Neutrophil (primary cell): ENCODE measurements around the gene PDE6G.
A peak's percentile ranks its signal among the peaks of the same experiment; 100 is the strongest.

Experiments
- H3K27ac ChIP-seq: fragments of 200-600 bp; sonication (generic); 2 replicates; pipeline ENCODE4 v1.5.1; 2016; ENCODE audit warnings: mild to moderate bottlenecking, moderate library complexity
- H3K27me3 ChIP-seq: fragments of 200-600 bp; sonication (generic); 2 replicates; pipeline ENCODE4 v1.6.0; 2016; ENCODE audit warnings: mild to moderate bottlenecking
- H3K36me3 ChIP-seq: fragments of 200-600 bp; sonication (generic); 2 replicates; pipeline ENCODE4 v1.5.1; 2017
- H3K4me1 ChIP-seq, 2 experiments: fragments of 200-600 bp in 1 of 2; sonication (generic) in 1 of 2; 1 replicate in 1 of 2; 2 replicates in 1 of 2; pipeline versions ENCODE4 v1.5.1 to v1.6.1; 2013 to 2016; ENCODE audit warnings: low read depth in 1 of 2, low read length in 1 of 2, mild to moderate bottlenecking in 1 of 2, moderate library complexity in 1 of 2; ENCODE audit not compliant: control insufficient read depth in 1 of 2, insufficient read depth in 1 of 2
- H3K4me3 ChIP-seq, 2 experiments: fragments of 200-600 bp in 1 of 2; sonication (generic) in 1 of 2; 1 replicate in 1 of 2; 2 replicates in 1 of 2; pipeline ENCODE4 v1.5.1; 2013 to 2016; ENCODE audit warnings: low read depth in 1 of 2, low read length in 1 of 2, mild to moderate bottlenecking in 1 of 2, moderate library complexity in 1 of 2
- H3K9me3 ChIP-seq: fragments of 200-600 bp; sonication (generic); 2 replicates; pipeline ENCODE4 v1.5.1; 2016
- TF ChIP-seq, protein P1 (sequence below): fragments of 200-600 bp; sonication (generic); IDR thresholded peaks from 2 replicates; pipeline ENCODE4 v1.5.1; 2016; ENCODE audit warnings: antibody characterized with exemption

PDE6G gene

DNA sequence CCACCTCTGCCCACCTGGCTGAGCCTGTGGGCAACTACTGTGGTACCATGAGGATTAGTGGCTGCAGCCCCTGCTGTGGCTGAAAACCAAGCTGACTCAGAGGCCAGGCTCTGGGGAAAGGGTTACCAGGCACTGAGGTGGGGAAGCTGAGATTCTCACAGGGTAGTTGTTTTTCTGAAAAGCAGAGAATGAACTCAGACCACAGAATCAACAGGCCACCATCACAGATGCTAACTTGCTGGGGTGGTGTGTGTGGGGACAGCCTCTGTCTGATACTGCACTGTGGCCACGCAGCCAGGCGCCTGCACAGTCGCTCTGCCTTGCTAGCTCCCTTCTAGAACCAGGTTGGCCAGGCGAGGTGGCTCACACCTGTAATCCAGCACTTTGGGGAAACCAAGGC lies 48.3 kb downstream of the PDE6G start:
- Histone ChIP-seq H3K27me3 (no peaks in the 10 kb centered on the region), H3K36me3 (peaks cover 71% of the 10 kb centered on the region), H3K9me3 (no peaks in the 10 kb centered on the region), H3K4me1 (peaks cover 44% of the 10 kb centered on the region in 2 experiments), H3K27ac (peak overlapping the region; percentile 68), H3K4me3 (no peak overlapping the region)
- TF ChIP-seq, protein P1, sequence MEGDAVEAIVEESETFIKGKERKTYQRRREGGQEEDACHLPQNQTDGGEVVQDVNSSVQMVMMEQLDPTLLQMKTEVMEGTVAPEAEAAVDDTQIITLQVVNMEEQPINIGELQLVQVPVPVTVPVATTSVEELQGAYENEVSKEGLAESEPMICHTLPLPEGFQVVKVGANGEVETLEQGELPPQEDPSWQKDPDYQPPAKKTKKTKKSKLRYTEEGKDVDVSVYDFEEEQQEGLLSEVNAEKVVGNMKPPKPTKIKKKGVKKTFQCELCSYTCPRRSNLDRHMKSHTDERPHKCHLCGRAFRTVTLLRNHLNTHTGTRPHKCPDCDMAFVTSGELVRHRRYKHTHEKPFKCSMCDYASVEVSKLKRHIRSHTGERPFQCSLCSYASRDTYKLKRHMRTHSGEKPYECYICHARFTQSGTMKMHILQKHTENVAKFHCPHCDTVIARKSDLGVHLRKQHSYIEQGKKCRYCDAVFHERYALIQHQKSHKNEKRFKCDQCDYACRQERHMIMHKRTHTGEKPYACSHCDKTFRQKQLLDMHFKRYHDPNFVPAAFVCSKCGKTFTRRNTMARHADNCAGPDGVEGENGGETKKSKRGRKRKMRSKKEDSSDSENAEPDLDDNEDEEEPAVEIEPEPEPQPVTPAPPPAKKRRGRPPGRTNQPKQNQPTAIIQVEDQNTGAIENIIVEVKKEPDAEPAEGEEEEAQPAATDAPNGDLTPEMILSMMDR: no peak

GRCh38 chr17:81607431-81607830 lies 48.9 kb downstream of the PDE6G start:
- Histone ChIP-seq H3K9me3 (no peaks in the 10 kb centered on the region), H3K36me3 (peaks cover 71% of the 10 kb centered on the region), H3K27me3 (no peaks in the 10 kb centered on the region), H3K4me3 (no peak overlapping the region), H3K4me1 (peaks cover 44% of the 10 kb centered on the region in 2 experiments), H3K27ac (peak overlapping the region; percentile 68)
- TF ChIP-seq, protein P1: no peak

GRCh38 chr17:81603846-81604610 lies 52.3 kb downstream of the PDE6G start:
- Histone ChIP-seq H3K27me3 (no peaks in the 10 kb centered on the region), H3K27ac (no peak overlapping the region), H3K4me1 (peaks cover 29% of the 10 kb centered on the region in 2 experiments), H3K9me3 (no peaks in the 10 kb centered on the region), H3K36me3 (peaks cover 83% of the 10 kb centered on the region), H3K4me3 (no peak overlapping the region)
- TF ChIP-seq, protein P1: no peak

GRCh38 chr17:81601525-81602120 lies 54.7 kb downstream of the PDE6G start:
- H3K4me3 ChIP-seq: no peak overlapping the region
- peaks cover 87% of the 10 kb centered on the region for H3K36me3 ChIP-seq
- H3K27ac ChIP-seq: no peak overlapping the region
- peaks cover 6 to 7% of the 10 kb centered on the region in 2 experiments for H3K4me1 ChIP-seq
- TF ChIP-seq, protein P1: peak; percentile 61
- no peaks in the 10 kb centered on the region for H3K9me3 ChIP-seq
- no peaks in the 10 kb centered on the region for H3K27me3 ChIP-seq
